ENCODE data around the gene RPH3AL. TPM values are rescaled to one million over a fixed set of nuclear protein-coding genes. Genes with fewer than 3 reads are reported as not detected.
"Not testable (repeated sequence)": the region's sequence is repeated elsewhere in the genome, so short reads cannot be mapped to it uniquely, and the experiment has no call there.

Gene RPH3AL
- total RNA-seq, 2 experiments from 2014 or later: 1.2 to 2.9 TPM

GRCh38 chr17:177762-178161 lies 174.8 kb downstream of the RPH3AL start:
- no peak for DNase-seq
- ATAC-seq: no peak
- H3K27ac Mint-ChIP-seq: no peak overlapping the region
- peaks cover 5% of the 10 kb centered on the region for H3K4me1 Mint-ChIP-seq
- CTCF ChIA-PET: no interaction called here
- H3K36me3 Mint-ChIP-seq: no peaks in the 10 kb centered on the region
- H3K9me3 Mint-ChIP-seq (ENCODE audit: low read depth): no peaks in the 10 kb centered on the region
- H3K27me3 Mint-ChIP-seq: peaks cover 36% of the 10 kb centered on the region
- no peak overlapping the region for H3K4me3 Mint-ChIP-seq

- Mint-ChIP-seq H3K4me1 (peaks cover 3% of the 10 kb centered on the region), H3K9me3 (ENCODE audit: low read depth) (no peaks in the 10 kb centered on the region), H3K27ac (no peak overlapping the region), H3K4me3 (no peak overlapping the region), H3K36me3 (no peaks in the 10 kb centered on the region), H3K27me3 (peaks cover 30% of the 10 kb centered on the region)
- no peak for DNase-seq
- CTCF ChIA-PET: interaction anchor here (0.8 kb wide), 1 partner anchor 24 kb away, joined by 3 read pairs; no protein-coding TSS in a partner anchor
- no peak for ATAC-seq
Observed at GRCh38 chr17:177155-177554, 175.5 kb downstream of the RPH3AL start.

- CTCF ChIA-PET: no interaction called here
- Mint-ChIP-seq H3K27ac (no peak overlapping the region), H3K4me1 (peaks cover 2% of the 10 kb centered on the region), H3K9me3 (ENCODE audit: low read depth) (no peaks in the 10 kb centered on the region), H3K36me3 (no peaks in the 10 kb centered on the region), H3K4me3 (no peak overlapping the region), H3K27me3 (peaks cover 11% of the 10 kb centered on the region)
- no peak for ATAC-seq
- DNase-seq: no peak
Observed at GRCh38 chr17:173166-173911, 179.3 kb downstream of the RPH3AL start.

GRCh38 chr17:172401-172800 lies 180.2 kb downstream of the RPH3AL start:
- no peaks in the 10 kb centered on the region for H3K36me3 Mint-ChIP-seq
- ATAC-seq: no peak
- peaks cover 3% of the 10 kb centered on the region for H3K27me3 Mint-ChIP-seq
- H3K27ac Mint-ChIP-seq: no peak overlapping the region
- H3K4me3 Mint-ChIP-seq: no peak overlapping the region
- CTCF ChIA-PET: no interaction called here
- peaks cover 2% of the 10 kb centered on the region for H3K4me1 Mint-ChIP-seq
- H3K9me3 Mint-ChIP-seq (ENCODE audit: low read depth): no peaks in the 10 kb centered on the region
- DNase-seq: no peak

- no peaks in the 10 kb centered on the region for H3K27me3 Mint-ChIP-seq
- H3K4me3 Mint-ChIP-seq: no peak overlapping the region
- no peak overlapping the region for H3K27ac Mint-ChIP-seq
- CTCF ChIA-PET: no interaction called here
- peaks cover 2% of the 10 kb centered on the region for H3K4me1 Mint-ChIP-seq
- H3K36me3 Mint-ChIP-seq: no peaks in the 10 kb centered on the region
- ATAC-seq (no peak), DNase-seq (no peak)
- H3K9me3 Mint-ChIP-seq (ENCODE audit: low read depth): no peaks in the 10 kb centered on the region
Observed at GRCh38 chr17:171871-172270, 180.7 kb downstream of the RPH3AL start.

GRCh38 chr17:170130-170670 lies 182.4 kb downstream of the RPH3AL start:
- CTCF ChIA-PET: no interaction called here

GRCh38 chr17:168614-169013 lies 184.0 kb downstream of the RPH3AL start:
- H3K4me1 Mint-ChIP-seq, H3K36me3 Mint-ChIP-seq, DNase-seq: not testable (repeated sequence)

More at GRCh38 chr17:170130-170670, 182.4 kb downstream of the RPH3AL start:
- no peak overlapping the region for H3K4me3 Mint-ChIP-seq
- ATAC-seq (no peak), DNase-seq (no peak)
- no peak overlapping the region for H3K27ac Mint-ChIP-seq
- no peaks in the 10 kb centered on the region for H3K27me3 Mint-ChIP-seq
- no peaks in the 10 kb centered on the region for H3K36me3 Mint-ChIP-seq
- H3K4me1 Mint-ChIP-seq: peaks cover 2% of the 10 kb centered on the region
- no peaks in the 10 kb centered on the region for H3K9me3 Mint-ChIP-seq (ENCODE audit: low read depth)

GRCh38 chr17:165939-166338 lies 186.7 kb downstream of the RPH3AL start:
- Mint-ChIP-seq H3K36me3 (no peaks in the 10 kb centered on the region), H3K9me3 (ENCODE audit: low read depth) (no peaks in the 10 kb centered on the region), H3K27ac (no peak overlapping the region), H3K27me3 (no peaks in the 10 kb centered on the region), H3K4me3 (no peak overlapping the region), H3K4me1 (peaks cover 2% of the 10 kb centered on the region)
- ATAC-seq: no peak
- CTCF ChIA-PET: interaction anchor here (1.3 kb wide), 1 partner anchor 534 kb away, joined by 3 read pairs; no protein-coding TSS in a partner anchor
- DNase-seq: no peak

More at GRCh38 chr17:168614-169013, 184.0 kb downstream of the RPH3AL start:
- CTCF ChIA-PET; H3K4me3 Mint-ChIP-seq; ATAC-seq; H3K9me3 Mint-ChIP-seq (ENCODE audit: low read depth); H3K27me3 Mint-ChIP-seq; H3K27ac Mint-ChIP-seq: not testable (repeated sequence)

- Mint-ChIP-seq H3K9me3 (ENCODE audit: low read depth) (no peaks in the 10 kb centered on the region), H3K27ac (no peak overlapping the region), H3K4me3 (no peak overlapping the region), H3K36me3 (no peaks in the 10 kb centered on the region), H3K4me1 (peaks cover 2% of the 10 kb centered on the region), H3K27me3 (no peaks in the 10 kb centered on the region)
- CTCF ChIA-PET: interaction anchor here (1.3 to 1.6 kb wide), 2 partner anchors 535 to 536 kb away, joined by 3 to 4 read pairs; no protein-coding TSS in a partner anchor
- ATAC-seq: peak; percentile 42
- DNase-seq: peak; percentile 47
Observed at GRCh38 chr17:164303-165235, 188.0 kb downstream of the RPH3AL start.

GRCh38 chr17:163514-164098 lies 189.0 kb downstream of the RPH3AL start:
- Mint-ChIP-seq H3K27ac (no peak overlapping the region), H3K27me3 (no peaks in the 10 kb centered on the region), H3K4me1 (peaks cover under 1% of the 10 kb centered on the region), H3K9me3 (ENCODE audit: low read depth) (no peaks in the 10 kb centered on the region), H3K36me3 (no peaks in the 10 kb centered on the region), H3K4me3 (no peak overlapping the region)
- CTCF ChIA-PET: interaction anchor here (1.6 kb wide), 1 partner anchor 537 kb away, joined by 4 read pairs; no protein-coding TSS in a partner anchor
- ATAC-seq (no peak), DNase-seq (no peak)

GRCh38 chr17:162689-163088 lies 189.9 kb downstream of the RPH3AL start:
- Mint-ChIP-seq H3K4me1 (no peaks in the 10 kb centered on the region), H3K36me3 (no peaks in the 10 kb centered on the region), H3K4me3 (no peak overlapping the region), H3K27me3 (no peaks in the 10 kb centered on the region), H3K9me3 (ENCODE audit: low read depth) (no peaks in the 10 kb centered on the region), H3K27ac (no peak overlapping the region)
- ATAC-seq: no peak
- DNase-seq: no peak
- CTCF ChIA-PET: interaction anchor here (1.6 kb wide), 1 partner anchor 538 kb away, joined by 4 read pairs; no protein-coding TSS in a partner anchor
